ENCODE data around the gene GABRD. TPM values are rescaled to one million over a fixed set of nuclear protein-coding genes. Genes with fewer than 3 reads are reported as not detected.

Gene GABRD
- total RNA-seq, 2 experiments from 2014 or later: not detected

Other genes with a start within 250 kb of the GABRD start
- 10 to 100 TPM; 69.7 to 74.3 TPM for gene NADK, start 240.9 kb upstream of the GABRD start, total RNA-seq
- 100 to 1,000 TPM; 353 to 372 TPM for gene GNB1, start 128.3 kb upstream of the GABRD start, total RNA-seq
- gene CALML6, start 104.1 kb upstream of the GABRD start, total RNA-seq: under 1 TPM in 1 of 2 experiments, not detected in 1; 0.82 TPM
- gene TMEM52, start 100.1 kb upstream of the GABRD start, total RNA-seq: not detected
- gene CFAP74, start 15.6 kb upstream of the GABRD start, total RNA-seq: not detected
- 10 to 100 TPM; 24.3 to 24.4 TPM for gene PRKCZ, start 31.1 kb downstream of the GABRD start, total RNA-seq
- 10 to 100 TPM; 59.0 to 61.0 TPM for gene FAAP20, start 175.4 kb downstream of the GABRD start, total RNA-seq
- 10 to 100 TPM; 59.3 to 71.6 TPM for gene SKI, start 209.0 kb downstream of the GABRD start, total RNA-seq